GM12878 (cell line): ENCODE results near the gene KIF2C. TPM values are rescaled to one million over a fixed set of nuclear protein-coding genes. Genes with fewer than 3 reads are reported as not detected.
A peak's percentile ranks its signal among the peaks of the same experiment; 100 is the strongest.

Experiments
- HDGF ChIP-seq: fragments of 450-650 bp; IDR thresholded peaks from 2 replicates; pipeline ENCODE4 v1.6.1; 2016; ENCODE audit warnings: antibody characterized with exemption
- MTA2 ChIP-seq: fragments of 450-650 bp; IDR thresholded peaks from 2 replicates; pipeline ENCODE4 v1.6.1; 2016; ENCODE audit warnings: low read depth, mild to moderate bottlenecking, moderate library complexity
- NFYA ChIP-seq: IDR thresholded peaks from 2 replicates; pipeline ENCODE4 v1.6.1; 2011; ENCODE audit warnings: low read depth, mild to moderate bottlenecking, low read length, improper control_type of control experiment, borderline replicate concordance
- RAD21 ChIP-seq: IDR thresholded peaks from 2 replicates; pipeline ENCODE4 v1.6.1; 2011; ENCODE audit warnings: mild to moderate bottlenecking, low read depth, low read length, moderate library complexity; ENCODE audit not compliant: insufficient read depth
- RBBP5 ChIP-seq: fragments of 200-600 bp; sonication (generic); conservative IDR thresholded peaks from 2 replicates; pipeline ENCODE4 v1.6.1; 2016
- RCOR1 ChIP-seq: conservative IDR thresholded peaks from 2 replicates; pipeline ENCODE4 v1.6.1; 2012; ENCODE audit warnings: low read depth, low read length, improper control_type of control experiment
- SMARCA5 ChIP-seq: fragments of 450-650 bp; IDR thresholded peaks from 2 replicates; pipeline ENCODE4 v1.6.1; 2017; ENCODE audit warnings: mild to moderate bottlenecking
- SMC3 ChIP-seq: IDR thresholded peaks from 2 replicates; pipeline ENCODE4 v1.6.1; 2011; ENCODE audit warnings: low read length, improper control_type of control experiment, borderline replicate concordance
- SUPT20H ChIP-seq: IDR thresholded peaks from 2 replicates; pipeline ENCODE4 v1.6.1; 2011; ENCODE audit warnings: low read depth, mild to moderate bottlenecking, low read length, moderate library complexity, borderline replicate concordance; ENCODE audit not compliant: control insufficient read depth
- TBL1XR1 ChIP-seq: IDR thresholded peaks from 2 replicates; pipeline ENCODE4 v1.6.1; 2012; ENCODE audit warnings: low read depth, low read length, improper control_type of control experiment
- ZSCAN29 ChIP-seq: fragments of 450-650 bp; IDR thresholded peaks from 2 replicates; pipeline ENCODE4 v1.6.1; 2017; ENCODE audit warnings: mild to moderate bottlenecking, moderate library complexity
- polyA plus RNA-seq, 11 experiments: library from polyadenylated mRNA; depleted of rRNA in 4 of 11; unstranded in 6 of 11; stranded (reverse) in 5 of 11; fragments of >200 nt; fragmentation: Nextera tagmentation in 4 of 11; fragmentation: Illumina TruSeq in 1 of 11; extraction: Ambion mirVana in 4 of 11; extraction: Trizol in 1 of 11; gene quantifications; 1 replicate in 1 of 11; 2 replicates in 10 of 11; pipeline versions ENCODE4 v1.2.1 to v1.2.3, GENCODE V29; 2011 to 2016; ENCODE audit warnings: inconsistent platforms in 2 of 11, missing spikeins in 2 of 11, low read depth in 1 of 11
- total RNA-seq, 4 experiments: library from RNA; depleted of rRNA in 3 of 4; stranded (reverse); fragments of >200 nt in 3 of 4; fragmentation: Illumina TruSeq in 1 of 4; extraction: Trizol in 1 of 4; gene quantifications; 2 replicates each; pipeline versions ENCODE4 v1.2.1 to v1.2.3, GENCODE V29; 2013 to 2021
- TF ChIP-seq, protein P1 (sequence below): fragments of 450-650 bp; IDR thresholded peaks from 2 replicates; pipeline ENCODE4 v1.6.1; 2017; ENCODE audit warnings: antibody characterized with exemption, mild to moderate bottlenecking, moderate library complexity
- TF ChIP-seq, protein P2 (sequence below): fragments of 450-650 bp; IDR thresholded peaks from 2 replicates; pipeline ENCODE4 v1.6.1; 2017; ENCODE audit warnings: mild to moderate bottlenecking, moderate library complexity
- TF ChIP-seq, protein P3 (sequence below): fragments of 450-650 bp; IDR thresholded peaks from 2 replicates; pipeline ENCODE4 v1.6.1; 2016; ENCODE audit warnings: mild to moderate bottlenecking
- TF ChIP-seq, protein P4 (sequence below): fragments of 450-650 bp; IDR thresholded peaks from 2 replicates; pipeline ENCODE4 v1.6.1; 2017; ENCODE audit warnings: mild to moderate bottlenecking, moderate library complexity
- TF ChIP-seq, protein P5 (sequence below): IDR thresholded peaks from 2 replicates; pipeline ENCODE4 v1.6.1; 2011; ENCODE audit warnings: low read depth, mild to moderate bottlenecking, low read length, moderate library complexity, borderline replicate concordance; ENCODE audit errors: extremely low read depth

The KIF2C gene
- total and polyA plus RNA-seq, 10 of the 15 experiments (the other 5 are each of a cell fraction or from before 2014, with no cell fraction given), result 42.3 to 104 (median 83.8) TPM

DNA sequence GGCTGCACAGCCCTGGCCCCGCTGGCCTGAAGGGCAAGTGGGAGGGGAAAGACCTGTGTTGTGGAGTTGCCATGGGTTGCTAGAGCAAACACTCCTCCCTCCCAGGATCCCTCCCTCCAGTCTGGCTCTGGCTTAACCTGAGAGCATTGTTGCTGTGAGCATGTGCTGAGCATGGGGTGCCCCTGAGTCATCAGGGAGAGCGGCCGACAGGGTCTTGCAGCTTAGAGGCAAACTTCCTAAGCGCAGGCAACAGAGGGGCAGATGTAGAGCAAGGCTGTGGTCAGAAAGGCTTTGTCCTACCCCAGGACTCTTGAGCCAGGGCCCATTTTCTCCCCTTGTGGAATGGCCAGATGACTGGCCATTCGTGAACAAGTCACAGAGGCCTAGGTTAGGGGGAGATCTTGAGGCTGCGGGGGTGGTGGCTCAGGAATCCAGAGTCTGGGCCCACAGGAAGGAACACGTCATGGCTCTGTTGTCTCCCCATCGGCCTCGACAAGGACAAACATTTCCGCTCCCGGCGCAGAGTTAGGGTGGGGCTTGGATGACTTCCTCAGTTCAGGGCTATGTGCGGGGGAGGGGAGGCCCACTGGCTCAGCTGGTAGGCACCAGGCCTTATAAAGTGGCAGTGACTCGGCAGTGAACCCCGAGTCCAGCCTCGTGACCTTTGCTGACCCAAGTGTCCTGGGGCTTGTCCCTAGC, 67.9 kb downstream of the KIF2C start (continued):
- TF ChIP-seq RBBP5, result no peak
- TF ChIP-seq ZSCAN29, result no peak
- 0 out of 2 replicates have a peak, but pooled peaks have one; percentile 49 for TF ChIP-seq MTA2
- TF ChIP-seq, protein P1, sequence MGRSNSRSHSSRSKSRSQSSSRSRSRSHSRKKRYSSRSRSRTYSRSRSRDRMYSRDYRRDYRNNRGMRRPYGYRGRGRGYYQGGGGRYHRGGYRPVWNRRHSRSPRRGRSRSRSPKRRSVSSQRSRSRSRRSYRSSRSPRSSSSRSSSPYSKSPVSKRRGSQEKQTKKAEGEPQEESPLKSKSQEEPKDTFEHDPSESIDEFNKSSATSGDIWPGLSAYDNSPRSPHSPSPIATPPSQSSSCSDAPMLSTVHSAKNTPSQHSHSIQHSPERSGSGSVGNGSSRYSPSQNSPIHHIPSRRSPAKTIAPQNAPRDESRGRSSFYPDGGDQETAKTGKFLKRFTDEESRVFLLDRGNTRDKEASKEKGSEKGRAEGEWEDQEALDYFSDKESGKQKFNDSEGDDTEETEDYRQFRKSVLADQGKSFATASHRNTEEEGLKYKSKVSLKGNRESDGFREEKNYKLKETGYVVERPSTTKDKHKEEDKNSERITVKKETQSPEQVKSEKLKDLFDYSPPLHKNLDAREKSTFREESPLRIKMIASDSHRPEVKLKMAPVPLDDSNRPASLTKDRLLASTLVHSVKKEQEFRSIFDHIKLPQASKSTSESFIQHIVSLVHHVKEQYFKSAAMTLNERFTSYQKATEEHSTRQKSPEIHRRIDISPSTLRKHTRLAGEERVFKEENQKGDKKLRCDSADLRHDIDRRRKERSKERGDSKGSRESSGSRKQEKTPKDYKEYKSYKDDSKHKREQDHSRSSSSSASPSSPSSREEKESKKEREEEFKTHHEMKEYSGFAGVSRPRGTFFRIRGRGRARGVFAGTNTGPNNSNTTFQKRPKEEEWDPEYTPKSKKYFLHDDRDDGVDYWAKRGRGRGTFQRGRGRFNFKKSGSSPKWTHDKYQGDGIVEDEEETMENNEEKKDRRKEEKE, result no peak
- TF ChIP-seq, protein P2, sequence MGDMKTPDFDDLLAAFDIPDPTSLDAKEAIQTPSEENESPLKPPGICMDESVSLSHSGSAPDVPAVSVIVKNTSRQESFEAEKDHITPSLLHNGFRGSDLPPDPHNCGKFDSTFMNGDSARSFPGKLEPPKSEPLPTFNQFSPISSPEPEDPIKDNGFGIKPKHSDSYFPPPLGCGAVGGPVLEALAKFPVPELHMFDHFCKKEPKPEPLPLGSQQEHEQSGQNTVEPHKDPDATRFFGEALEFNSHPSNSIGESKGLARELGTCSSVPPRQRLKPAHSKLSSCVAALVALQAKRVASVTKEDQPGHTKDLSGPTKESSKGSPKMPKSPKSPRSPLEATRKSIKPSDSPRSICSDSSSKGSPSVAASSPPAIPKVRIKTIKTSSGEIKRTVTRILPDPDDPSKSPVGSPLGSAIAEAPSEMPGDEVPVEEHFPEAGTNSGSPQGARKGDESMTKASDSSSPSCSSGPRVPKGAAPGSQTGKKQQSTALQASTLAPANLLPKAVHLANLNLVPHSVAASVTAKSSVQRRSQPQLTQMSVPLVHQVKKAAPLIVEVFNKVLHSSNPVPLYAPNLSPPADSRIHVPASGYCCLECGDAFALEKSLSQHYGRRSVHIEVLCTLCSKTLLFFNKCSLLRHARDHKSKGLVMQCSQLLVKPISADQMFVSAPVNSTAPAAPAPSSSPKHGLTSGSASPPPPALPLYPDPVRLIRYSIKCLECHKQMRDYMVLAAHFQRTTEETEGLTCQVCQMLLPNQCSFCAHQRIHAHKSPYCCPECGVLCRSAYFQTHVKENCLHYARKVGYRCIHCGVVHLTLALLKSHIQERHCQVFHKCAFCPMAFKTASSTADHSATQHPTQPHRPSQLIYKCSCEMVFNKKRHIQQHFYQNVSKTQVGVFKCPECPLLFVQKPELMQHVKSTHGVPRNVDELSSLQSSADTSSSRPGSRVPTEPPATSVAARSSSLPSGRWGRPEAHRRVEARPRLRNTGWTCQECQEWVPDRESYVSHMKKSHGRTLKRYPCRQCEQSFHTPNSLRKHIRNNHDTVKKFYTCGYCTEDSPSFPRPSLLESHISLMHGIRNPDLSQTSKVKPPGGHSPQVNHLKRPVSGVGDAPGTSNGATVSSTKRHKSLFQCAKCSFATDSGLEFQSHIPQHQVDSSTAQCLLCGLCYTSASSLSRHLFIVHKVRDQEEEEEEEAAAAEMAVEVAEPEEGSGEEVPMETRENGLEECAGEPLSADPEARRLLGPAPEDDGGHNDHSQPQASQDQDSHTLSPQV, result peak; percentile 44; the same call in 1 of the 2 replicates
- no peak for TF ChIP-seq NFYA
- TF ChIP-seq RCOR1, result no peak
- TF ChIP-seq SUPT20H, result no peak
- peak; percentile 11 for TF ChIP-seq HDGF
- TF ChIP-seq, protein P3, sequence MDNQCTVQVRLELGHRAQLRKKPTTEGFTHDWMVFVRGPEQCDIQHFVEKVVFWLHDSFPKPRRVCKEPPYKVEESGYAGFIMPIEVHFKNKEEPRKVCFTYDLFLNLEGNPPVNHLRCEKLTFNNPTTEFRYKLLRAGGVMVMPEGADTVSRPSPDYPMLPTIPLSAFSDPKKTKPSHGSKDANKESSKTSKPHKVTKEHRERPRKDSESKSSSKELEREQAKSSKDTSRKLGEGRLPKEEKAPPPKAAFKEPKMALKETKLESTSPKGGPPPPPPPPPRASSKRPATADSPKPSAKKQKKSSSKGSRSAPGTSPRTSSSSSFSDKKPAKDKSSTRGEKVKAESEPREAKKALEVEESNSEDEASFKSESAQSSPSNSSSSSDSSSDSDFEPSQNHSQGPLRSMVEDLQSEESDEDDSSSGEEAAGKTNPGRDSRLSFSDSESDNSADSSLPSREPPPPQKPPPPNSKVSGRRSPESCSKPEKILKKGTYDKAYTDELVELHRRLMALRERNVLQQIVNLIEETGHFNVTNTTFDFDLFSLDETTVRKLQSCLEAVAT, result peak; percentile 47; the same call in 1 of the 2 replicates
- TF ChIP-seq, protein P4, sequence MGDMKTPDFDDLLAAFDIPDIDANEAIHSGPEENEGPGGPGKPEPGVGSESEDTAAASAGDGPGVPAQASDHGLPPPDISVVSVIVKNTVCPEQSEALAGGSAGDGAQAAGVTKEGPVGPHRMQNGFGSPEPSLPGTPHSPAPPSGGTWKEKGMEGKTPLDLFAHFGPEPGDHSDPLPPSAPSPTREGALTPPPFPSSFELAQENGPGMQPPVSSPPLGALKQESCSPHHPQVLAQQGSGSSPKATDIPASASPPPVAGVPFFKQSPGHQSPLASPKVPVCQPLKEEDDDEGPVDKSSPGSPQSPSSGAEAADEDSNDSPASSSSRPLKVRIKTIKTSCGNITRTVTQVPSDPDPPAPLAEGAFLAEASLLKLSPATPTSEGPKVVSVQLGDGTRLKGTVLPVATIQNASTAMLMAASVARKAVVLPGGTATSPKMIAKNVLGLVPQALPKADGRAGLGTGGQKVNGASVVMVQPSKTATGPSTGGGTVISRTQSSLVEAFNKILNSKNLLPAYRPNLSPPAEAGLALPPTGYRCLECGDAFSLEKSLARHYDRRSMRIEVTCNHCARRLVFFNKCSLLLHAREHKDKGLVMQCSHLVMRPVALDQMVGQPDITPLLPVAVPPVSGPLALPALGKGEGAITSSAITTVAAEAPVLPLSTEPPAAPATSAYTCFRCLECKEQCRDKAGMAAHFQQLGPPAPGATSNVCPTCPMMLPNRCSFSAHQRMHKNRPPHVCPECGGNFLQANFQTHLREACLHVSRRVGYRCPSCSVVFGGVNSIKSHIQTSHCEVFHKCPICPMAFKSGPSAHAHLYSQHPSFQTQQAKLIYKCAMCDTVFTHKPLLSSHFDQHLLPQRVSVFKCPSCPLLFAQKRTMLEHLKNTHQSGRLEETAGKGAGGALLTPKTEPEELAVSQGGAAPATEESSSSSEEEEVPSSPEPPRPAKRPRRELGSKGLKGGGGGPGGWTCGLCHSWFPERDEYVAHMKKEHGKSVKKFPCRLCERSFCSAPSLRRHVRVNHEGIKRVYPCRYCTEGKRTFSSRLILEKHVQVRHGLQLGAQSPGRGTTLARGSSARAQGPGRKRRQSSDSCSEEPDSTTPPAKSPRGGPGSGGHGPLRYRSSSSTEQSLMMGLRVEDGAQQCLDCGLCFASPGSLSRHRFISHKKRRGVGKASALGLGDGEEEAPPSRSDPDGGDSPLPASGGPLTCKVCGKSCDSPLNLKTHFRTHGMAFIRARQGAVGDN, result peak; percentile 97
- TF ChIP-seq SMC3, result no peak; the same call in 1 of the 2 replicates
- TF ChIP-seq RAD21, result no peak
- no peak for TF ChIP-seq TBL1XR1
- TF ChIP-seq, protein P5, sequence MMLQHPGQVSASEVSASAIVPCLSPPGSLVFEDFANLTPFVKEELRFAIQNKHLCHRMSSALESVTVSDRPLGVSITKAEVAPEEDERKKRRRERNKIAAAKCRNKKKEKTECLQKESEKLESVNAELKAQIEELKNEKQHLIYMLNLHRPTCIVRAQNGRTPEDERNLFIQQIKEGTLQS, result no peak
- TF ChIP-seq SMARCA5, result peak; percentile 81
